OCI-M2 (cell line): Measurements from ENCODE around the gene MPHOSPH9.

Source experiments
- DNase-seq: peaks from one replicate; lab custom pipeline; 2025; ENCODE audit not compliant: unreplicated experiment; lab: John Stamatoyannopoulos, UW

The MPHOSPH9 gene

DNA sequence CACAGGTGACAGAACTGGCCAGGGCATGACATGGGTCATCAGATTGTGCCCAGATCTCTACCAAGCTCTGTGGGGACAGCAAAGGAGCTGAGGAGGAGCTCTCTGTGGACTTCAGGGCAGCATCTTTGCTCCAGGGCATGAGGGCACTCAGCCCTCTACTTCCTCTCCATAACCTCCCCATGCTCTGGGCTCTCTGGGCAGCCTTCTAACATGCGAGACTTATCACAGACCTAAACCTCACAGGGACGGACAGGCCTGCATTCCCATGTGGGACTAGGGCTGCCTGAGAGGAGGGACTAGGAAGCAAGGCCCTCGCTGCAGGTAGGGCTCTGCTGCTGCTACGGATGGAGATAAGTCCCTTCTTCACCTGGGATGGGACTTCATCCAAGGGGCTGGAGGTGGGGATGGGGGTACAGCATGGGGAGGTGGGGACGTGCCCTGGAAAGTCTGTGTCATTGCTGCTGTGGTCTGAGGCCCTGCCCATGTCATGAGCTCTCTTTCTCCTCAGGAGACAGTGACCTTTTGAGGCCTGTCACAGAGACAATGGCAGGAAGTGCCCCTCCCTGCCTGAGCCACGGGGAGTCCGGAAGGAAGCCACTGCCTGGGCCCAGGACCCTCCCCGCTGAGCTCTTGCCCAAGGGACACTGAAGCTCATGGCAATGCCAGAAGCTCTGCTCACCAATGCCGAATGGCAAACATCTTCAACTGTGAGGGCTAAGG lies 126.1 kb downstream of the MPHOSPH9 start:
- peak; percentile 39 for DNase-seq

DNA sequence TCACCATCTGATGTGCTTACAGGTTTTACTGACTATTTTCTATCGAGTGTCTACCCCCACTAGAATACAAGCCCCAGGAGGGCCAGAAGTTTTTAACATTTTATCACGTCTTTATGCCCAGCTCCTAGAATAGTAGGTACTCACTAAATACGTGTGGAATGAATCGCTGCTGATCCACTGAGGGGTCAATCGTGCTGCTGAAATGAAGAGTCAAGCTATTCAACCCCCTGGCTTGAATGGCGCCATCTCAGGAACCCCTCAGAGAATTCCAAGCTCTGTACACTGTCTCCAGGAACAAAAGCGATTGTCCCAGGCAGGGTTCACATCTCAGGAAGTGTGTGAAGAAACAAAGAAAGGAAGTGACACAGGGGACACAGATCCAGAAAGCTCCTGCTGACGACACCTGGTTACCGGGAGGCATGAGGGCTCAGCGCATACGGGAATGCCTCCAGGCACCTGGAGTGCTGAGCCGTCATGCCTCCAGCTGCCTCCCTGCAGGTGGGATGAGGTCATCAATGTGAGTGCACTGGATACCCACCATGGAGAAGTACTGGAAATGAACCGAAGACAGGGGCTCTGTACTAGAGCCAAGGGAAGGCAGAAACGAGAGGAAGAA lies 127.6 kb downstream of the MPHOSPH9 start:
- DNase-seq: no peak

DNA sequence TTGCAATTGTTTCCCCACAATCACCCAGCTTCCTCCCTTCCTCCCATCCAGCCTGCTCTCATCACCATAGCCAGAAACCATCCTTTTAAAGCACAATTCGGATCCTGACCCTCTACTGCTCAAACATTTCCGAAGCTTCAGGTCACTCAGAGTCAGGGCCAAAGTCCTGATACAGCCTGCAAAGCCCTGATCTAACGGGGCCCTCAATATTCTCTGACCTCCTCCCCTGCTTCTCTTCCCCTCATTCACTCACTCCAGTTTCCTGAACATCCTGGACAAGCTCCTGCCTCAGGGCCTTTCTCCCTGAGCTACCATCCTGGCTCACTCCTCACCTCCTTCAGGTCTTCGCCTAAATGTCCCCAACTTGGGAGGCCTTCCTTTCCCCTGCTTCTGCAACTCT lies 128.1 kb downstream of the MPHOSPH9 start:
- DNase-seq: no peak
